Right lobe of liver (tissue), 4 donors: ENCODE data around the gene ST8SIA2.

Experiments used
- CTCF ChIP-seq, 4 donors: fragments of 200-600 bp in 3 of 4; fragments of 450-650 bp in 1 of 4; IDR thresholded peaks; one replicate each; pipeline versions ENCODE4 v1.5.1 to v1.8.0; 2016 to 2022; ENCODE audit warnings: antibody characterized with exemption in 4 of 4, mild to moderate bottlenecking in 2 of 4
- POLR2A ChIP-seq: fragments of 450-650 bp; IDR thresholded peaks from one replicate; pipeline ENCODE4 v1.6.1; 2017; ENCODE audit warnings: antibody characterized with exemption, mild to moderate bottlenecking
- donor health status: DM: no; HTN: no; CAD: no.
- donor health status: DM: no; HTN: no; CAD: no.
- donor health status: DM: no; HTN: yes; CAD: no.

DNA sequence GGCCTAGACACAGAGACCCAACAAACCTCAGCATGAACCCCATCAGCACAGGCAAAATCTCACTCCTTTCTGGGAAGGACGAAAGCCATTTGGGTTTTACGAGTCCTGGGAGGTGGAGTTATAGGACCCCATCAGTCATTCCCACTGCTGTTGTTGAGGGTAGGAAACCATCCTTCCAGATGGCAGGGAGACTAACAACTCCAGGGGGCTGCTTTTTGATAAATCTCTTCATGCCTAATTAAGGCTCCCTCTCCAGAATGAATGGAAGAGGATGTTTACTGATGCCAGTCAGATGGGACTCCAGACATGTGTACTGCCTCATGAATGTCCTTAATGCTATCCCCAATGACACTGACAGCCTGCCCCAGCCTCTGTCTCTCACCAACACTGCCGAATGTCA lies 75.3 kb downstream of the ST8SIA2 start:
- TF ChIP-seq CTCF (IDR thresholded peaks at IDR 0.05) (no peak), POLR2A (no peak)
